ENCODE results near the gene TMEM120B.
"Not testable (repeated sequence)": the region's sequence is repeated elsewhere in the genome, so short reads cannot be mapped to it uniquely, and the experiment has no call there.

The TMEM120B gene

DNA sequence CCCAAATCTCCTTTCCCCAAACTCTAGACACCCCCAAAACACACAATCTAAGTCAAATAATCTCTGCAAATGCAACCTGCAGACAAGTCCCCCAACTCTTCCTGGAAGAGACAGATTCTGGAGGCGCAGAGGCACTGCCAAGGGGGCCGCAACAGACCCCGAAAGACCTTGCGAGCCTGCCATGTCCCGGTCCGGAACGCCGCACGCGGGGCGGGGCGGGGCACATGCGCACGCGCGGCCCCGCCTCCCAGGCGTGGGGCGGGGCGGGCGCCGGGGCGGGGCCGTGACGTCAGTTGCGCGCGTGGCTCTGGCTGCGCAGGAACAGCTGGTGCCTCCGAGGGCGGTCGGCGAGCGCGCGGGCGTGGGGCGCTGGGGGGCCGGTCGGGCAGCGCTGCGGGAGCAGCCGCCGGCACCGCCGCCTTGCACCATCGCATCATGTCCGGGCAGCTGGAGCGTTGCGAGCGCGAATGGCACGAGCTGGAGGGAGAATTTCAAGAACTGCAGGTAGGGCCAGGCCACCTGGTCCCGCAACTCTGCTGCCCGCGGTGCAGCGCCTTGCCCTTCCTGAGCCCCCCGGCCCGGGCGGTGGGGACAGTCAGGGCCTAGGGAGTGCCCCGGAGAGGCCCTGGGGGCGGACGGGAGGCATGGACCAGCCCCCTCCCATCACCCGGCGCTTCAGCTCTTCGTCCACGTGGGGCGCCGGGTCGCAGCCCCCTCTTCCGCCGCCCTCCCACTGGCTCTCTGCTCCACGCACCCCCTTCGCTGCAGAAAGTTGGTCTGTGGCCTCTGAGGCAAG, at the start of gene TMEM120B:
TSS of gene TMEM120B (plus strand) at position 292 of the 796 bp plus-strand sequence. CDS start at position 436, 144 bp downstream.
- in situ Hi-C loops (cut with HindIII; ENCODE audit: low pct_unique_long_range_greater_than_20kb, low sequenced_read_pairs) = no loop called here
- peak; percentile 85 to 89 for DNase-seq (ENCODE audit: low read depth in 1 of 2, low spot score in 1 of 2)
- no peak for TF ChIP-seq JUND (IDR thresholded peaks at IDR 0.05; ENCODE audit: low read depth)

- in situ Hi-C loops (cut with HindIII; ENCODE audit: low pct_unique_long_range_greater_than_20kb, low sequenced_read_pairs) = no loop called here
- no peak for DNase-seq (ENCODE audit: low read depth in 1 of 2, low spot score in 1 of 2)
- no peak for TF ChIP-seq JUND (IDR thresholded peaks at IDR 0.05; ENCODE audit: low read depth)
Observed at GRCh38 chr12:121663610-121663929, 49.0 kb upstream of the TMEM120B start.

- in situ Hi-C loops (cut with HindIII; ENCODE audit: low pct_unique_long_range_greater_than_20kb, low sequenced_read_pairs) = not testable (repeated sequence)
Observed at GRCh38 chr12:121666829-121667228, 45.7 kb upstream of the TMEM120B start.

GRCh38 chr12:121668750-121669520, 43.6 kb upstream of the TMEM120B start:
- no peak for TF ChIP-seq JUND (IDR thresholded peaks at IDR 0.05; ENCODE audit: low read depth)
- peak in 1 of 2 experiments; percentile 36 for DNase-seq (ENCODE audit: low read depth in 1 of 2, low spot score in 1 of 2)
- in situ Hi-C loops (cut with HindIII; ENCODE audit: low pct_unique_long_range_greater_than_20kb, low sequenced_read_pairs) = no loop called here

More at GRCh38 chr12:121666829-121667228, 45.7 kb upstream of the TMEM120B start:
- not testable (repeated sequence) for DNase-seq (ENCODE audit: low read depth in 1 of 2, low spot score in 1 of 2)

DNA sequence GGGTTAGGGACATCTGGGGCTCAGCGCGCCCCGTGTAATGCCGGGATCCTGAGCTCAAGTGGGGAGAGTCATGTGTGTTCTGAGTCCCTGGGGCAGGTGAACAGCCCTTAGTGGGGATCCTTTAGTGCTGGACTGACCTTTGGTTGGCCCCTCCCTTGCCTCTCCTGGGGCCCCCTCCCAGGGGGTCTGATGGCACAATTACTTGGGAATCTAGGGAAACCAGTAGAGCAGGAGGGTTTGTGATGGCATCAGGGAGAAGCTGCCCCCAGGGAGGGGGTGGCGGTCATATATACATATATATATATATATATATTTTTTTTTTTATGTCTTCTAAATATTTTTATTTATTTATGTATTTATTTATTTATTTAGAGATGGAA, 43.0 kb upstream of the TMEM120B start, which contains the start of gene MORN3:
TSS of gene MORN3 (minus strand) at position 134 of the 380 bp plus-strand sequence. CDS start 171 bp downstream, outside the sequence.
- peak in 1 of 2 experiments; percentile 54 for DNase-seq (ENCODE audit: low read depth in 1 of 2, low spot score in 1 of 2)
- TF ChIP-seq JUND (IDR thresholded peaks at IDR 0.05; ENCODE audit: low read depth) = no peak
- in situ Hi-C loops (cut with HindIII; ENCODE audit: low pct_unique_long_range_greater_than_20kb, low sequenced_read_pairs) = no loop called here

DNA sequence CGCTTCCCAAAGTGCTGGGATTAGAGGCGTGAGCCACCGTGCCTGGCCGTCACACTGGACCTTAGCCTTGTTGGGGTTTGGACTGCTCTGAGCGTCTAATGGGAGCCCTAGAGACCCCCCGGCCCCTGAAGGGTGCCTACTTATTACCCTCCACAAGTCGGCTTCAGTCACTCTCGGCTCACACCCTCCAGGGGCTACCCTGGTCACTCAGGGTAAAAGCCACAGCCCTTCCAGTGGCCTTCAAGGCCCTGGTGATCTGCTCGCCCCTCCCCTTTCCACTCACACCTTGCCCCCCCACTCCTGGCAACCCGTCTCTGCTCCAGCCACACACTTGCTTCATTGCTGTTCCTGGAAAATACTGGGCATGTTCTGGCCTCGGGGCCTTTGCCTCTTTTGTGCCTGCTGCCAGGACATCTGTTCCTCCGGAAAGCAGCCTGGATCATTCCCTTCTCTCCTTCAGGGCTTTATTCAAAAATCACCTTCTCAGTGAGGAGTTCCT, 39.5 kb upstream of the TMEM120B start:
- in situ Hi-C loops (cut with HindIII; ENCODE audit: low pct_unique_long_range_greater_than_20kb, low sequenced_read_pairs) = no loop called here
- no peak for TF ChIP-seq JUND (IDR thresholded peaks at IDR 0.05; ENCODE audit: low read depth)
- DNase-seq (ENCODE audit: low read depth in 1 of 2, low spot score in 1 of 2) = peak; percentile 46 to 81

- no peak for DNase-seq (ENCODE audit: low read depth in 1 of 2, low spot score in 1 of 2)
- no peak for TF ChIP-seq JUND (IDR thresholded peaks at IDR 0.05; ENCODE audit: low read depth)
- in situ Hi-C loops (cut with HindIII; ENCODE audit: low pct_unique_long_range_greater_than_20kb, low sequenced_read_pairs) = no loop called here
Observed at GRCh38 chr12:121676190-121676589, 36.4 kb upstream of the TMEM120B start.

- DNase-seq (ENCODE audit: low read depth in 1 of 2, low spot score in 1 of 2) = no peak
- no peak for TF ChIP-seq JUND (IDR thresholded peaks at IDR 0.05; ENCODE audit: low read depth)
- in situ Hi-C loops (cut with HindIII; ENCODE audit: low pct_unique_long_range_greater_than_20kb, low sequenced_read_pairs) = no loop called here
Observed at GRCh38 chr12:121678305-121678704, 34.2 kb upstream of the TMEM120B start.

GRCh38 chr12:121678716-121679300, 33.7 kb upstream of the TMEM120B start:
- in situ Hi-C loops (cut with HindIII; ENCODE audit: low pct_unique_long_range_greater_than_20kb, low sequenced_read_pairs) = no loop called here
- no peak for DNase-seq (ENCODE audit: low read depth in 1 of 2, low spot score in 1 of 2)
- TF ChIP-seq JUND (IDR thresholded peaks at IDR 0.05; ENCODE audit: low read depth) = no peak

GRCh38 chr12:121679661-121680197, 32.8 kb upstream of the TMEM120B start:
- DNase-seq (ENCODE audit: low read depth in 1 of 2, low spot score in 1 of 2); in situ Hi-C loops (cut with HindIII; ENCODE audit: low pct_unique_long_range_greater_than_20kb, low sequenced_read_pairs): not testable (repeated sequence)

DNA sequence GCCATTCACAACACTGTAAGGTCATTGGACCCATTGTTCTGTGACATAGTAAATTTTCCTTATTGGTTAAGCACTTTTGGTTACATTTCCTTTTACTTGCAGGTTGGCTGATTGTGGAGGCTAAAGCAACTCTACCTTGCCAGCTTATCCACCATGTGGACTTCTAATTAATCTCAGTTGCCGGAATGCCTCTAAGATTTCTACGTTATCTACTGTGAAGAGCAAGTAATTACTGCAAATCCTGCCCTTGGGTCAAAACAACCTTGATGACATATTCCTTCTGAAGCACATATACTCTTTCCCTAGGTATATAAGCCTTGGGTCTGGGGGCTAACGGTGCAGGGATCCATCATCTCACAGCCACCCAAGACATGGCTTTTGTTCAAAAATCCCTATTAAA, 23.6 kb upstream of the TMEM120B start:
- in situ Hi-C loops (cut with HindIII; ENCODE audit: low pct_unique_long_range_greater_than_20kb, low sequenced_read_pairs) = no loop called here
- no peak for TF ChIP-seq JUND (IDR thresholded peaks at IDR 0.05; ENCODE audit: low read depth)
- DNase-seq (ENCODE audit: low read depth in 1 of 2, low spot score in 1 of 2) = no peak

- TF ChIP-seq JUND (IDR thresholded peaks at IDR 0.05; ENCODE audit: low read depth) = no peak
- in situ Hi-C loops (cut with HindIII; ENCODE audit: low pct_unique_long_range_greater_than_20kb, low sequenced_read_pairs) = no loop called here
- DNase-seq (ENCODE audit: low read depth in 1 of 2, low spot score in 1 of 2) = no peak
Observed at GRCh38 chr12:121689430-121689829, 23.1 kb upstream of the TMEM120B start.

DNA sequence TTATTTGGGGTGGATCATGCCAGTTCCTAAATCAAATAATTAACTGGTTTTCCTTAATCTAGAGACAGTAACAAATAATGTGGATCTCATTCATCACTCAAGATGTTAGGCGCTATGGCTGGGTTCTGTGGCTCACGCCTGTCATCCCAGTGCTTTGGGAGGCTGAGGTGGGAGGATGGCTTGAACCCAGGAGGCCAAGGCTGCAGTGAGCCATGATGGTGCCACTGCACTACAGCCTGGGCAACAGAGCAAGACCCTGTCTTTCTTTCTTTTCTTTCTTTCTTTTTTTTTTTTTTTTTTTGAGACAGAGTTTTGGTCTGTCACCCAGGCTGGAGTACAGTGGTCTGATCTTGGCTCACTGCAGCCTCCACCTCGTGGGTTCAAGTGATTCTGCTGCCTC, 19.8 kb upstream of the TMEM120B start:
- DNase-seq (ENCODE audit: low read depth in 1 of 2, low spot score in 1 of 2); in situ Hi-C loops (cut with HindIII; ENCODE audit: low pct_unique_long_range_greater_than_20kb, low sequenced_read_pairs): not testable (repeated sequence)
